ENCODE data around the gene NEK4.
"Not testable (repeated sequence)": the region's sequence is repeated elsewhere in the genome, so short reads cannot be mapped to it uniquely, and the experiment has no call there.

The NEK4 gene

DNA sequence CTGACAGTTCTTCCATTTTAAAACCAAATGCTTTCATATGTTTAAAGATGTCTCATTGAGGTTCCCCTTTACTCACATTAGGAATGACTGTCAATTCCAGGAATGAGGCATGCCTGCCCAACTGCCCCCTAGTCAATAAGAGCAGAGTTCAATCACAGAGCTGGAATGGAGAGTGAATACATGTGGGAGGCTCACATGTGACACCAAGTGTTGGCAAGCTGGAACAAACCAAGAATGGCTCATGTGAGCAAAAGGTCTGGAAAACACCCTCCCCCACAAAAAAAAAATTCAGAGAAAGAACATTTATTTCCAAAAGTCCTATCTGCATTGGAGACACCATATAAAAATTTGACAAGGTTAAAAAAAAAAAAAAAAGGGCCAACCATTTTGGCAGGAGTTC is 88.7 kb downstream of the NEK4 start:
- Histone ChIP-seq H3K27ac (peak overlapping the region in 16 of 21 experiments; percentile 29 to 76 (median 62)), H3K4me3 (no peak overlapping the region)

DNA sequence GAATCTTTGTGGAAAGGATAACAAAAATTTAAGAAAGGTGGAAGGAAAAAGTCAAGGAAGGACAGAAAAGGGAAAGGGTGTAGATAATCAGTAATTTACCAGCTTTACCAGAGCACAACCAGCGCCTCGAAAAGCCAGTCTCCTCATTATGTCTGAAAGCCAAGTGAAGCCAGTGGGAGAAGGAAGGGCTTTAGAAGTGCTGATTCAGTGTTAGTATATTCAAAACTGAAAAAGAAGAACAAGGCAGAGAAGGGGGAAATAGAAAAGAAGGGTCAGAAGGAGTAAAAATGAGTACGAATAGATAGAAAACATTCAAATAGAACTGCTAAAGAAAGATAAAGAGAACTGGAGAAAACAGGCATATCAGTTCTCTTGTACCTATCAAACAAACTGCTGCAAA is 89.1 kb downstream of the NEK4 start:
- no peak overlapping the region for H3K4me3 ChIP-seq
- H3K27ac ChIP-seq: peak overlapping the region in 18 of 21 experiments; percentile 12 to 76 (median 58)

DNA sequence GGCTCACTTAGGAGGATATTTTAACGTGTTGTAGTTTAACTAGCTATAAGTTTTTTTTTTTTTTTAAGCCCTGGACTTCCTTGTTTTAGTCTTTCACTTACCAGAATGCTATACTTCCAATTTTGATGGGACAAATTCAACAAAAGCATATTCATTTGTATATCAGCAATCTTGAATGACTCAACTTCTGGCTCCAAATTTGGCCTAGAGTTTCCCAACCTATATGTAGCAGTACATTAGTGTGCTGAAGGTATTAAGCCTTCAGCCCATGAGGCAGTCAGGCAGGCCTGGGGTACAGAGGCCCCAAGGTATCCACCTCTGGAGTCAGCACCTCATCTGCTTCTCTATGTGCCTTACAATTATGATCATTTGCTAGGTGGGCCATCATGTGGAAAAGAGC is 90.9 kb downstream of the NEK4 start:
- H3K4me3 ChIP-seq: no peak overlapping the region

DNA sequence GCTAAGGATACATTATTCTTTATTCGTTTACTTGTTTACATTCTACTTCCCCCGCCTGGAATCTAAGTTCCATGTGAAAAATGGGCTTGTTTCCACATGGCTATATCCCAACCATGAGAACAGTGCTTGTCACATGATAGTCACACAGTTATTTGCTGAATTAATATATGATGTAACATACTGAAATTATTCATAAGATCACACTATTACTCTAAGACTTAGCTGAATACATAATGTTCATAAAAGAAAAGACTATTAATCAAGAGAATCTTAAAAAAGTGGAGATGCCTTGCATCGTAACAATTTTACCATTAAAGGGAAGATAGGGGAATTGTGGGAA is 91.6 kb downstream of the NEK4 start:
- Histone ChIP-seq H3K4me3 (no peak overlapping the region), H3K27ac (peak overlapping the region in 6 of 21 experiments; percentile 13 to 76 (median 41))

More for the DNA sequence above, 90.9 kb downstream of the NEK4 start:
- peak overlapping the region in 9 of 21 experiments; percentile 13 to 76 (median 48) for H3K27ac ChIP-seq

DNA sequence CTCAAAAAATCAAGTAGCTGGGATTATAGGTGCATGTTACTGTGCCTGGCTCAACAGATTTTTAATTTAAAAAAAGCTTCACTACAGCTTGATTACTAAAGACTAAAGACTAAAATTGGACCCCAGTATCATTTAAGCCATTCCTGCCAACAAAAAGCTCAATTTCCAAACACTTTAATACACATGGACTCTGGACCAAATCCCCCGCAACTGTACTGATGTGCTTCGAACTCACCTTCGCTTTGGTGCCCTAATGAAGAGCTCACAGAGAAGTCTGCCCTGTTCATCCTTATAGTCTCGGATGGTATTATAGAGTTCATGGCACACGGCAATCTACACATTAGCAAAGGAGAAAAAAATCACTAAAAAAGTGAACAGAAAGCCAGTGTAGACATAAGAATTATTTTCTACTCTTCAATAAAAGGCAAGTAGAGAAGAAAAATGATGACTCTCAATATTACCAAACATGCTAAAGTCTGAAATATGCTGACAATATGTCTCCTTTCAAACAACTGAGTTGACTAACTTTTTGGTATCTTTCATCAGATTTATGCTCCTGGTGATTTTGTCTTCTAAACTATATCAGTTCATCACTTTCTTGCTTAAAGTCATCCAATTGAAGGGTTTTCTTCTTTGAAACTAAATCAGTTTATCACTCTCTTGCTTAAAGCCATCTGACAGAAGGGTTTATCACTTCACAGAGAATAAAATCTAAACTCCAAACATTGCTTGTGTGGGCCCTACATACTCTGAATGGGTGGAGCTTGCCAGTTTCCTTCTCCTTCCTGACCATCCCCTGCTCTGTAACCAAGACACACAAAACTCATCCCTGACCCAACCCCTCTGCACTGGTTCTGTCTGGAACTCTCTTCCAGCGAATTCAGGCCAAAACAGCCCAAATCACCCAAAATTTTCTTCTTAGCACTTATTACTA is 92.2 kb downstream of the NEK4 start:
- H3K4me3 ChIP-seq: no peak overlapping the region
- H3K27ac ChIP-seq: peak overlapping the region in 4 of 21 experiments; percentile 18 to 76 (median 34)

DNA sequence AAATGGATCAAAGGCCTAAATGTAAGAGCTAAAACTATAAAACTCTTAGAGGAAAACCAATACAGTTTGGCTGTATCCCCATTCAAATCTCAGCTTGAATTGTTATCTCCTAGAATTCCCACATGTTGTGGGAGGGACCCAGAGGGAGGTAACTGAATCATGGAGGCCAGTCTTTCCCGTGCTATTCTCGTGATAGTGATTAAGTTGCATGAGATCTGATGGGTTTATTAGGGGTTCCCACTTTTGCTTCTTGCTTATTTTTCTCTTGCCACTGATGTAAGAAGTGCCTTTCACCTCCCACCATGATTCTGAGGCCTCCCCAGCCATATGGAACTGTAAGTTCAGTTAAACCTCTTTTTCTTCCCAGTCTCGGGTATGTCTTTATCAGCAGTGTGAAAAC is 94.5 kb downstream of the NEK4 start:
- not testable (repeated sequence) for H3K4me3 ChIP-seq, H3K27ac ChIP-seq

DNA sequence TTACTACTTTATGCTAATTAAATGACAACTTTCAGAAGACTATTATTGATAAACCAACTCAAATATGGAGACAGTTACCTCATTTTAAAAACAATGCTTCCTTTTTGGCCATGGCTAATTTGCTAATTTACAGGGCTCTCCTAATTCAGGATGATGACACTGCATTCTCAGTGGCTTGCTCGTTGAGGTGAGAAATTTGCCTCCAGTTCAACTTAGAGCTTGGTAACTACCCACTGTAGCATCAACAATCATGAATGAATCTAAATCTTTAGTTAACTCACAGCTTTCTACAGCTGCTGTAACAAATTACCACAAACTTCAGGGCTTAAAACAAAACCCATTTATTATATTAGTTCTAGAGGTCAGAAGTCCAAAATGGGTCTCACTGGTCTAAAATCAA is 99.1 kb downstream of the NEK4 start:
- Histone ChIP-seq H3K27ac (peak overlapping the region in 11 of 21 experiments; percentile 13 to 87 (median 47)), H3K4me3 (no peak overlapping the region)

DNA sequence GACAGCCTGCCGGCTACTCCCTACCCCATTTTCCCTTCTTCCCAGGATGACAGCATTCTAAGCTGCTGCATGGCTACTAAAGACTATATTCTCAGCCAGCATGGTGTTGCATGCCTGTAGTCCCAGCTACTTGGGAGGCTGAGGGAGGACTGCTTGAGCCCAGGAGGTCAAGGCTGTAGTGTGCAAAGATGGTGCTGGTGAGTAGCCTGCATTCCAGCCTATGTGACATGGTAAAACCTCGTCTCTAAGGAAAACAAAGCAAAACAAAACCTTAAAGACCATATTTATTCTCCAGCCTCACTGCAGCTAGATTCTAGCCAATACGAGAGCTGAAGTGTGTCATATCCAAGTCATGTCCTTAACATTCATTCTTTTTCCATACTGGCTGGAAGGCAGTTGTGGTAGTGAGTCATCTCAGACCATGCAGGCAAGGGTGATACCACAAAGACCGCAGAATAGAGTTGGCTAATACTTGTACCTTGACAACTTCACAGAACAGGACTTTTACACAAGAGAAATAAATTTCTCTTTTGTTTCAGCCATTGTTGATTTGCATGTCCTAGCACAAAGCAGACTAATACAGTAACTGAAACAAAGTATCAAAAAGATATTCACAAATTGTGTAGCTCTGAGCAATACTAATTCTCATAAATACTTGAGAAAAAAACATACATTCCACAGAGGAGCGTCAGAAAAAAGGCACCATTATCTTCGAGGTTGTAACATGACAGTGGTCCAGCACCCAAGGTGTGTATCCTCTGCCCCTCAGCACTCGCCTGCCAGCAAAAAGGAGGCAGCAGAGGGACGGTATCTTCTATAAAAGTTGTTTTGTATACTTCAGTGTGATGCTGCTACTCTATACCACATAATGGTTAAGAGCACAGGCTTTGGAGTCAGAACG is 99.9 kb downstream of the NEK4 start:
- Histone ChIP-seq H3K4me3 (no peak overlapping the region), H3K27ac (peak overlapping the region in 16 of 21 experiments; percentile 21 to 87 (median 45))

DNA sequence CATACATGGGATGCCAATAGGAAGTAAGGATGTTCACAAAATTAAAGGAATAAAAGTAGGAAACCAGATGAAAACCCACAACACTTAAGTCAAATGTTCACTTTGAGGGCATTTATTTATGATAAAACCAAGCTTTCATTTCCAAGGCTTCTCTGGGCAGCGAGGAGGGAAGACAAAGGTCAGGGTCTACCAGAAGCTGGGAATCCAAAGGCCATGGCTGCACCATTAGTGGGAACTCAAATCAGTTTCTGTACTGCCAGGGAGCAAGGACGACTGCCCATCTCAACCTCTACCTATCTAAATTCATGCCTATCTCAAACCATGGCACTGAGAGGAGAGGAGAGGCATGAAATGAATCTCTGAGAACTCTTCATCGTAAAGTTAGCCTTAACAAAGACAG is 107.6 kb downstream of the NEK4 start:
- no peak overlapping the region for H3K27ac ChIP-seq
- no peak overlapping the region for H3K4me3 ChIP-seq

DNA sequence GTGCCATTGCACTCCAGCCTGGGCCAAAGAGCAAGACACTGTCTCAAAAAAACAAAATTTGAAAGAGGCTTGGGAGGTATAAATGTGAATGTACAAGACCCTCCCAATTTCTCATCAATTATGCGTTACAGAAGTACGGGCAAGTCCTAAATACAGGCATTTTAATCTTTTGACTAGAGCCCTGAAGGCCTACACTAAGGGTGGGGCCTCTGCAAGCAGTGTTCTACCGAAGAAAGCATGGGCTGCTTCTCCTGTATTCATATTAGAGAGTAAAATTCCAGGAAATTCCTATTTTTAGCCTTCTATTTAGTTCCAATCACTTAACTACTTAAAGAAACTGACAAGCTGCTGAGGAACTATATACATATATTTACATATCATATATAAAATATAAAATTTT is 110.7 kb downstream of the NEK4 start:
- Histone ChIP-seq H3K4me3 (no peak overlapping the region), H3K27ac (no peak overlapping the region)
